Large intestine (tissue), 3 donors: ENCODE data around the gene FBXL5. TPM values are rescaled to one million over a fixed set of nuclear protein-coding genes. Genes with fewer than 3 reads are reported as not detected.

Source experiments
- DNase-seq, 2 donors: peaks; one replicate each; pipeline versions ENCODE4 v3.0.0 to v3.0.0-alpha.2; 2013
- H3K27ac ChIP-seq: one replicate; pipeline ENCODE4 v1.5.1; 2013; ENCODE audit warnings: low read length
- H3K27me3 ChIP-seq: 2 replicates; pipeline ENCODE4 v1.6.1; 2013; ENCODE audit warnings: low read length; ENCODE audit not compliant: control insufficient read depth, insufficient read depth
- H3K36me3 ChIP-seq: 2 replicates; pipeline ENCODE4 v1.6.1; 2013; ENCODE audit warnings: low read length; ENCODE audit not compliant: control insufficient read depth, insufficient read depth
- H3K4me1 ChIP-seq: one replicate; pipeline ENCODE4 v1.6.1; 2013; ENCODE audit warnings: low read length; ENCODE audit not compliant: control insufficient read depth, insufficient read depth
- H3K4me3 ChIP-seq: one replicate; pipeline ENCODE4 v1.5.1; 2013; ENCODE audit warnings: low read length
- H3K9me3 ChIP-seq: one replicate; pipeline ENCODE4 v1.6.1; 2013; ENCODE audit warnings: mild to moderate bottlenecking, low read depth, low read length, moderate library complexity; ENCODE audit not compliant: control insufficient read depth
- WGBS: methylation state at CpG from one replicate; pipeline ENCODE4 v1.1.5; 2013; ENCODE audit warnings: low lambda C conversion rate; ENCODE audit not compliant: insufficient coverage; 5-methylcytosine and 5-hydroxymethylcytosine counted together
- polyA plus RNA-seq: library from polyadenylated mRNA; unstranded; fragments of 120-200 nt; gene quantifications from one replicate; pipeline ENCODE4 v1.2.1, GENCODE V29; 2013

FBXL5 gene
- polyA plus RNA-seq, 1 donor, result 73.8 TPM

- H3K27me3 ChIP-seq, result no peaks in the 10 kb centered on the region
- 83% methylated on average over 3 of the region's 5 CpGs for WGBS
- H3K27ac ChIP-seq, result no peak overlapping the region
- H3K9me3 ChIP-seq, result no peaks in the 10 kb centered on the region
- no peak for DNase-seq
- peaks cover 32% of the 10 kb centered on the region for H3K36me3 ChIP-seq
- no peak overlapping the region for H3K4me3 ChIP-seq
- no peaks in the 10 kb centered on the region for H3K4me1 ChIP-seq
Observed at GRCh38 chr4:15605537-15605936, 49.6 kb downstream of the FBXL5 start.

DNA sequence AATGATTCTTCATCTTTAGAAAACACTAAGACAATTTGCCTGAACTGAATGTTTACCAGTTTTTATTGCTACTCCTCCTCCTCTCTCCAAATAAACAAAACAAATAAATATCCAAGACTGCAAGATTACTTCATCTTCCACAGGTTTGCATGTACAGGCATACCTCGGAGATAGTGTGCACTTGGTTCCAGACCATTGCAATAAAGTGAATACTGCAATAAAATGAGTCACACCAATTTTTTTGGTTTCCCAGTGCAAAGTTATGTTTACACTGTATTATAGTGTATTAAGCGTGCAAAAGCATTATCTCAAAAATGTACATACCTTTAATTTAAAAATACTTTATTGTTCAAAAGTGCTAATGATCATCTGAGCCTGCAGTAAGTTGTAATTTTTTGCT is 53.3 kb downstream of the FBXL5 start:
- H3K9me3 ChIP-seq, result no peaks in the 10 kb centered on the region
- no peaks in the 10 kb centered on the region for H3K27me3 ChIP-seq
- no CpG with 5 or more reads among the region's 2 CpGs for WGBS
- peaks cover 31% of the 10 kb centered on the region for H3K36me3 ChIP-seq
- no peak for DNase-seq
- no peaks in the 10 kb centered on the region for H3K4me1 ChIP-seq
- H3K4me3 ChIP-seq, result no peak overlapping the region
- no peak overlapping the region for H3K27ac ChIP-seq

- Histone ChIP-seq H3K9me3 (no peaks in the 10 kb centered on the region), H3K27me3 (no peaks in the 10 kb centered on the region), H3K27ac (no peak overlapping the region), H3K4me3 (no peak overlapping the region), H3K36me3 (peaks cover 27% of the 10 kb centered on the region), H3K4me1 (no peaks in the 10 kb centered on the region)
- WGBS, result no CpG with 5 or more reads among the region's 3 CpGs
- DNase-seq, result no peak
Observed at GRCh38 chr4:15600176-15600575, 55.0 kb downstream of the FBXL5 start.

DNA sequence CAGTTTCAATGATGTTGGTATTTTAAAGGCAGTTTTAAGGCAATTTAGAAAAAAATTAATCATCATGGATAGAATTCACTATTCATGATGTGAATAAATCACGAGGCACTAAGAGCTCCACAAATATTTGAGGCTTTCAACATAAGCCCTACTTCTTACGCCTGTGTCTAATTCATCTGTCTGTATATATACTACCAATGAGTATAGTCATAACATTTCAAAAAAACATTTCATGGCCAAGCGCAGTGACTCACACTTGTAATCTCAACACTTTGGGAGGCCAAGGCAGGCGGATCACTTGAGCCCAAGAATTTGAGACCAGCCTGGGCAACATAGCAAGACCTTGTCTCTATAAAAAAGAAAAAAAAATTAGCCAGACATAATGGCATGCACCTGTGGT is 56.5 kb downstream of the FBXL5 start:
- Histone ChIP-seq H3K27ac (no peak overlapping the region), H3K27me3 (no peaks in the 10 kb centered on the region), H3K4me3 (no peak overlapping the region), H3K36me3 (peaks cover 16% of the 10 kb centered on the region), H3K4me1 (no peaks in the 10 kb centered on the region), H3K9me3 (no peaks in the 10 kb centered on the region)
- DNase-seq, result no peak
- WGBS, result 80% methylated on average over 1 of the region's 4 CpGs

GRCh38 chr4:15592799-15593198 is 62.4 kb downstream of the FBXL5 start:
- no peak overlapping the region for H3K4me3 ChIP-seq
- H3K9me3 ChIP-seq, result no peaks in the 10 kb centered on the region
- H3K27ac ChIP-seq, result no peak overlapping the region
- no peaks in the 10 kb centered on the region for H3K4me1 ChIP-seq
- DNase-seq, result no peak
- H3K36me3 ChIP-seq, result peaks cover 7% of the 10 kb centered on the region
- H3K27me3 ChIP-seq, result no peaks in the 10 kb centered on the region
- WGBS, result 100% methylated on average over 1 of the region's 3 CpGs

- peaks cover 7% of the 10 kb centered on the region for H3K36me3 ChIP-seq
- H3K4me3 ChIP-seq, result no peak overlapping the region
- H3K9me3 ChIP-seq, result no peaks in the 10 kb centered on the region
- H3K27me3 ChIP-seq, result no peaks in the 10 kb centered on the region
- H3K4me1 ChIP-seq, result no peaks in the 10 kb centered on the region
- H3K27ac ChIP-seq, result no peak overlapping the region
- DNase-seq, result no peak
- no CpG with 5 or more reads among the region's 3 CpGs for WGBS
Observed at GRCh38 chr4:15587649-15588048, 67.5 kb downstream of the FBXL5 start.

- H3K4me3 ChIP-seq, result no peak overlapping the region
- no peaks in the 10 kb centered on the region for H3K9me3 ChIP-seq
- H3K27ac ChIP-seq, result no peak overlapping the region
- no peaks in the 10 kb centered on the region for H3K4me1 ChIP-seq
- WGBS, result no CpG with 5 or more reads among the region's 1 CpG
- H3K36me3 ChIP-seq, result peaks cover 7% of the 10 kb centered on the region
- H3K27me3 ChIP-seq, result no peaks in the 10 kb centered on the region
- DNase-seq, result peak; percentile 7 to 18
Observed at GRCh38 chr4:15586066-15586465, 69.1 kb downstream of the FBXL5 start.

DNA sequence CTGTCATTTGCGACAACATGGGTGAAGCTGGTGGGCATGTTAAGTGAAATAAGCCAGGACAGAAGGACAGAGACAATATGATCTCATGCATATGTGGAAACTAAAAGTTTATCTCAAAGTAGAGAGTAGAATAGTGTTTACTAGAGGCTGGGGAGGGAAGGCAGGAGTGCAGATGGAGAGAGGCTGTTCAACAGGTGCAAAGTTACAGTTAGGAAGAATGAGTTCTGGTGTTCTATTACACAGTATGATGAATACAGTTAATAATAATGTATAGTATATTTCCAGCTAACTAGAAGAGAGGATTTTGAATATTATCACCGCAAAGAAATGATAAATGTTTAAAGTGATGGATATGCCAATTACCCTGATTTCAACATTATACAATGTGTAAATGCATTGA is 69.8 kb downstream of the FBXL5 start:
- H3K4me1 ChIP-seq, result no peaks in the 10 kb centered on the region
- no peaks in the 10 kb centered on the region for H3K27me3 ChIP-seq
- no peak for DNase-seq
- no peaks in the 10 kb centered on the region for H3K9me3 ChIP-seq
- peaks cover 7% of the 10 kb centered on the region for H3K36me3 ChIP-seq
- H3K27ac ChIP-seq, result no peak overlapping the region
- WGBS, result 100% methylated on average over 1 of the region's 2 CpGs
- H3K4me3 ChIP-seq, result no peak overlapping the region

DNA sequence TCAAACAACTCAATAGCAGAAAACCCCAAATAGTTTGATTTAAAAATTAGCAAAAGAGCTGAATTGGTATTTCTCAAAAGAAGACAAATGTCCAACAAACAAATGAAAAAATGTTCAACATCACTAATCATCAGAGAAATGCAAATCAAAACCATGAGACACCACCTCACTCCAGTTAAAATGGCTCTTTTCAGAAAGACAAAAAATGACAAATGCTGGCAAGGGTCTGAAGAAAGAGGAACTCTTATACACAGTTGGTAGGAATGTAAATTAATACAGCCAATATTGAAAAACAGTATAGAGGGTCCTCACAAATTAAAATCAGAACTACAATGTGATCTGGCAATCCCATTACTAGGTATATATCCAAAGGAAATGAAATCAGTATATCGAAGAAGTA is 70.4 kb downstream of the FBXL5 start:
- Histone ChIP-seq H3K9me3 (no peaks in the 10 kb centered on the region), H3K4me3 (no peak overlapping the region), H3K27me3 (no peaks in the 10 kb centered on the region), H3K4me1 (no peaks in the 10 kb centered on the region), H3K36me3 (peaks cover 7% of the 10 kb centered on the region), H3K27ac (no peak overlapping the region)
- no peak for DNase-seq
- 100% methylated on average over 1 of the region's 1 CpG for WGBS

DNA sequence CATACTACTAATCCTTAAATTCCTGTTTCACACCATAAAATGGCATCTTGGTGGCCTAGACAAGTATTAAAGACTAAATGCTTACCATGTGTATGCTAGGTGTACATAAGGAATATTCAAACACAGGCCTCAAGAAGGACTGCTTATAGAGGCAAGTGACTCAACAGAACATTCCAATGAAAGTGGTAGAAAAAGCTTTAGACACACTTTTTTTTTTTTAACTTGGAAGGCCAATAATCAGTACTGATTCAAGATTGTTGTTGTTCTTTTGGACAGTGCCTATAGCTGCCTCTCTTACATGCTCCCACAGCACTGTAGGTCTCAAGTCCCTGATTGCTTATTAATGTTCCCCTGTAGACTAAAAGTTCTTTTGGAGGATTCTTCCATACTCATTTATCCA is 77.6 kb downstream of the FBXL5 start:
- peaks cover 8% of the 10 kb centered on the region for H3K36me3 ChIP-seq

GRCh38 chr4:15575966-15576365 is 79.2 kb downstream of the FBXL5 start:
- no CpG with 5 or more reads among the region's 2 CpGs for WGBS
- Histone ChIP-seq H3K36me3 (peaks cover 8% of the 10 kb centered on the region), H3K4me1 (no peaks in the 10 kb centered on the region), H3K27ac (no peak overlapping the region), H3K4me3 (no peak overlapping the region), H3K27me3 (no peaks in the 10 kb centered on the region), H3K9me3 (no peaks in the 10 kb centered on the region)
- DNase-seq, result no peak

More for the DNA sequence above, 77.6 kb downstream of the FBXL5 start:
- H3K9me3 ChIP-seq, result no peaks in the 10 kb centered on the region
- H3K4me1 ChIP-seq, result no peaks in the 10 kb centered on the region
- H3K27me3 ChIP-seq, result no peaks in the 10 kb centered on the region
- H3K27ac ChIP-seq, result no peak overlapping the region
- no peak for DNase-seq
- no peak overlapping the region for H3K4me3 ChIP-seq
